NCI-H748 (cell line): ENCODE results near the gene NAV2.

ENCODE experiments used
- DNase-seq: peaks from one replicate; lab custom pipeline; 2025; ENCODE audit not compliant: unreplicated experiment; lab: John Stamatoyannopoulos, UW

NAV2 gene

GRCh38 chr11:19686234-19686633 is 26.4 kb upstream of the NAV2 start:
- no peak for DNase-seq

GRCh38 chr11:19687392-19687791 is 25.2 kb upstream of the NAV2 start:
- no peak for DNase-seq

- no peak for DNase-seq
Measured at GRCh38 chr11:19689281-19690000, 23.2 kb upstream of the NAV2 start.

GRCh38 chr11:19690885-19691284 is 21.8 kb upstream of the NAV2 start:
- DNase-seq = no peak

GRCh38 chr11:19691815-19692500 is 20.7 kb upstream of the NAV2 start:
- no peak for DNase-seq

- no peak for DNase-seq
Measured at GRCh38 chr11:19693146-19693545, 19.5 kb upstream of the NAV2 start.

GRCh38 chr11:19694796-19695345 is 17.8 kb upstream of the NAV2 start:
- no peak for DNase-seq

GRCh38 chr11:19696073-19696472 is 16.6 kb upstream of the NAV2 start:
- DNase-seq = no peak

GRCh38 chr11:19696904-19697303 is 15.7 kb upstream of the NAV2 start:
- no peak for DNase-seq

- no peak for DNase-seq
Measured at GRCh38 chr11:19697721-19698121, 14.9 kb upstream of the NAV2 start.

- no peak for DNase-seq
Measured at GRCh38 chr11:19698493-19699292, 13.9 kb upstream of the NAV2 start.

- DNase-seq = no peak
Measured at GRCh38 chr11:19701421-19701820, 11.2 kb upstream of the NAV2 start.

- DNase-seq = no peak
Measured at GRCh38 chr11:19702620-19703019, 10.0 kb upstream of the NAV2 start.

- DNase-seq = no peak
Measured at GRCh38 chr11:19703211-19703610, 9.4 kb upstream of the NAV2 start.

GRCh38 chr11:19704213-19704612 is 8.4 kb upstream of the NAV2 start:
- DNase-seq = no peak

GRCh38 chr11:19705936-19706335 is 6.7 kb upstream of the NAV2 start:
- no peak for DNase-seq

GRCh38 chr11:19711911-19712280 is 741 bp upstream of the NAV2 start:
- no peak for DNase-seq

- peak; percentile 48 for DNase-seq
Measured at GRCh38 chr11:19713196-19714021, 772 bp downstream of the NAV2 start.

- DNase-seq = no peak
Measured at GRCh38 chr11:19714022-19714386, 1.4 kb downstream of the NAV2 start.

- no peak for DNase-seq
Measured at GRCh38 chr11:19714387-19715363, 2.0 kb downstream of the NAV2 start.
